Mesodermal cell (in vitro differentiated cells): ENCODE data around the gene FAH.

Experiments used
- H3K27ac ChIP-seq: 2 replicates; pipeline ENCODE4 v1.7.0; 2013; ENCODE audit warnings: mild to moderate bottlenecking, low read depth, low read length, moderate library complexity; ENCODE audit not compliant: severe bottlenecking
- H3K36me3 ChIP-seq: 2 replicates; pipeline ENCODE4 v1.7.1; 2013; ENCODE audit warnings: mild to moderate bottlenecking, low read length, moderate library complexity; ENCODE audit not compliant: control insufficient read depth, insufficient read depth
- H3K4me1 ChIP-seq: one replicate; pipeline ENCODE4 v1.7.1; 2013; ENCODE audit warnings: mild to moderate bottlenecking, low read length; ENCODE audit not compliant: insufficient read depth, control insufficient read depth, poor library complexity, severe bottlenecking
- H3K4me3 ChIP-seq: 2 replicates; pipeline ENCODE4 v1.7.0; 2013; ENCODE audit warnings: low read length, control low read depth, mild to moderate bottlenecking; ENCODE audit not compliant: insufficient read depth, poor library complexity, severe bottlenecking; ENCODE audit errors: extremely low read depth
- H3K9me3 ChIP-seq: 2 replicates; pipeline ENCODE4 v1.7.1; 2013; ENCODE audit warnings: mild to moderate bottlenecking, low read length, moderate library complexity; ENCODE audit not compliant: control insufficient read depth
- WGBS, 2 experiments: methylation state at CpG; one replicate each; pipeline ENCODE4 v1.1.5; 2013; ENCODE audit warnings: missing lambda C conversion rate in 2 of 2; ENCODE audit not compliant: insufficient coverage in 2 of 2; 5-methylcytosine and 5-hydroxymethylcytosine counted together

FAH gene

GRCh38 chr15:80180986-80181385 is 28.2 kb downstream of the FAH start:
- peaks cover 35% of the 10 kb centered on the region for H3K36me3 ChIP-seq
- no peak overlapping the region for H3K4me3 ChIP-seq
- no peak overlapping the region for H3K27ac ChIP-seq
- 89 to 94% methylated on average over 10 of the region's 10 CpGs for WGBS, 2 experiments
- H3K4me1 ChIP-seq: no peaks in the 10 kb centered on the region
- H3K9me3 ChIP-seq: no peaks in the 10 kb centered on the region

- 84 to 86% methylated on average over 5 of the region's 5 CpGs for WGBS, 2 experiments
- H3K4me3 ChIP-seq: no peak overlapping the region
- H3K36me3 ChIP-seq: peaks cover 42% of the 10 kb centered on the region
- no peak overlapping the region for H3K27ac ChIP-seq
- H3K4me1 ChIP-seq: no peaks in the 10 kb centered on the region
- H3K9me3 ChIP-seq: no peaks in the 10 kb centered on the region
Measured at GRCh38 chr15:80182611-80183261, 29.9 kb downstream of the FAH start.

GRCh38 chr15:80183306-80183705 is 30.5 kb downstream of the FAH start:
- H3K9me3 ChIP-seq: no peaks in the 10 kb centered on the region
- H3K4me1 ChIP-seq: no peaks in the 10 kb centered on the region
- 92 to 96% methylated on average over 9 to 10 of the region's 10 CpGs for WGBS, 2 experiments
- H3K4me3 ChIP-seq: no peak overlapping the region
- H3K36me3 ChIP-seq: peaks cover 42% of the 10 kb centered on the region
- H3K27ac ChIP-seq: no peak overlapping the region

- H3K4me1 ChIP-seq: no peaks in the 10 kb centered on the region
- H3K36me3 ChIP-seq: peaks cover 42% of the 10 kb centered on the region
- H3K4me3 ChIP-seq: no peak overlapping the region
- H3K27ac ChIP-seq: no peak overlapping the region
- 94% methylated on average over 4 to 5 of the region's 6 CpGs for WGBS, 2 experiments
- H3K9me3 ChIP-seq: no peaks in the 10 kb centered on the region
Measured at GRCh38 chr15:80183886-80184285, 31.1 kb downstream of the FAH start.

GRCh38 chr15:80184554-80184953 is 31.8 kb downstream of the FAH start:
- H3K4me1 ChIP-seq: no peaks in the 10 kb centered on the region
- 80 to 84% methylated on average over 6 to 7 of the region's 7 CpGs for WGBS, 2 experiments
- no peaks in the 10 kb centered on the region for H3K9me3 ChIP-seq
- H3K36me3 ChIP-seq: peaks cover 42% of the 10 kb centered on the region
- no peak overlapping the region for H3K4me3 ChIP-seq
- no peak overlapping the region for H3K27ac ChIP-seq

GRCh38 chr15:80185152-80185551 is 32.4 kb downstream of the FAH start:
- Histone ChIP-seq H3K4me3 (no peak overlapping the region), H3K36me3 (peaks cover 42% of the 10 kb centered on the region), H3K4me1 (no peaks in the 10 kb centered on the region), H3K9me3 (no peaks in the 10 kb centered on the region), H3K27ac (no peak overlapping the region)
- 96 to 100% methylated on average over 2 of the region's 2 CpGs for WGBS, 2 experiments

GRCh38 chr15:80186066-80186465 is 33.3 kb downstream of the FAH start:
- H3K36me3 ChIP-seq: peaks cover 35% of the 10 kb centered on the region
- 84 to 95% methylated on average over 4 to 6 of the region's 7 CpGs for WGBS, 2 experiments
- H3K4me3 ChIP-seq: no peak overlapping the region
- H3K27ac ChIP-seq: no peak overlapping the region
- no peaks in the 10 kb centered on the region for H3K4me1 ChIP-seq
- no peaks in the 10 kb centered on the region for H3K9me3 ChIP-seq

- whole genome bisulfite sequencing, 2 experiments: 100% methylated on average over 1 of the region's 1 CpG; no CpG with 5 or more reads in 1 of the 2 experiments
- Histone ChIP-seq H3K9me3 (no peaks in the 10 kb centered on the region), H3K4me1 (no peaks in the 10 kb centered on the region), H3K4me3 (no peak overlapping the region), H3K27ac (no peak overlapping the region), H3K36me3 (peaks cover 34% of the 10 kb centered on the region)
Measured at GRCh38 chr15:80186597-80186996, 33.8 kb downstream of the FAH start.

GRCh38 chr15:80188251-80188650 is 35.5 kb downstream of the FAH start:
- Histone ChIP-seq H3K36me3 (peaks cover 29% of the 10 kb centered on the region), H3K4me1 (no peaks in the 10 kb centered on the region), H3K9me3 (no peaks in the 10 kb centered on the region), H3K4me3 (no peak overlapping the region), H3K27ac (no peak overlapping the region)
- WGBS, 2 experiments: 50 to 53% methylated on average over 1 to 2 of the region's 2 CpGs

- H3K9me3 ChIP-seq: no peaks in the 10 kb centered on the region
- no peaks in the 10 kb centered on the region for H3K4me1 ChIP-seq
- H3K27ac ChIP-seq: no peak overlapping the region
- no CpG with 5 or more reads among the region's 2 CpGs for WGBS, 2 experiments
- no peak overlapping the region for H3K4me3 ChIP-seq
- peaks cover 14% of the 10 kb centered on the region for H3K36me3 ChIP-seq
Measured at GRCh38 chr15:80191198-80191597, 38.4 kb downstream of the FAH start.

GRCh38 chr15:80191897-80192595 is 39.2 kb downstream of the FAH start:
- H3K27ac ChIP-seq: no peak overlapping the region
- H3K36me3 ChIP-seq: peaks cover 6% of the 10 kb centered on the region

More at GRCh38 chr15:80191897-80192595, 39.2 kb downstream of the FAH start:
- Histone ChIP-seq H3K9me3 (no peaks in the 10 kb centered on the region), H3K4me3 (no peak overlapping the region), H3K4me1 (no peaks in the 10 kb centered on the region)
- WGBS, 2 experiments: 77% methylated on average over 3 of the region's 8 CpGs; no CpG with 5 or more reads in 1 of the 2 experiments
